Activated naive CD4-positive, alpha-beta T cell (primary cell): ENCODE results near the gene AP2B1.
"Not testable (repeated sequence)": the region's sequence is repeated elsewhere in the genome, so short reads cannot be mapped to it uniquely, and the experiment has no call there.

Source experiments
- DNase-seq, 4 experiments: peaks; one replicate each; lab custom pipeline; 2025; lab: John Stamatoyannopoulos, UW

Gene AP2B1

DNA sequence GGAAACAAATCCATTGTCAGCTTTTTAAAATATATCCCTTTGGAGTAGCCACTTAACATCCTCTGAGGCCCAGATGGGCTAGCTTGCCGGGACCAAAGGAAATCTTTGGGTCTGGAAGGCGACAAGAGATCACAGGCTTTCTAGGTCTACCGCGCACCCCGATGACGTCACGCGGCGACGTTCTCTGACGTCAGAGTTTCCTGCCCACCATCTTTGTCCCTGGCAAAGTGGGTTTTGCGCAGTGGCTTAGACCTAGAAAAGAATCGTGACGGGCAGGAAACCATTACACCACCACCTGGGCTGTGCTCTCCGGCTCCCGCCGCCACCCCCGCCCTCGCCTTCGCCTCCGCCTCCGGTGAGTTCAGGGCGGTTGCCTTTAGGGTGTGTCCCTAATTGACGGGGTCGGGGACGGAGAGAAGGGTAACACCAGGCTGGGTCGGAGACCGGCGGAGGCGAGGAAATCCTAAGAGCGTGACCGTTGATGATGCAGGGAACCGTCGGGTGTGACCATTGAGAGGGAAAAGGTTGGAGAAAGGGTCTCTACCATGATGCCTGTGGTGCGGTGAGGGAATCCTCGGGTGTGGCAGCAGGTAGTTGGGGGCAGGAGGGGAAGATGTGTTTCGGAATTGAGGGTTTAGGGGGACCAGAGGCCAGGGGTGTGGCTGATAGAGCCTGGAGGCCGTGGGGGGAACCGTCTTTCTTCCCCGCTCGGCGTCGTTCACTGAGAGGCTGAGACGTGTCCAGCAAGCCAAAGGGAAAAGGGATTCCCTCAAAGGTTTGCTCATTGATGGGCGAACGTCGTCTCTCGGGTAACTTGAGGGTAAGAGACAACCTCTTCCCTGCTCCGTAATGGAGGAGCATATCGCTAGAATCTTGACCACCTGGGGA, at the start of gene AP2B1:
AP2B1 (plus strand) TSS at position 249 of the 888 bp plus-strand sequence. CDS start 6,709 bp downstream, outside the sequence.
- peak; percentile 93 to 97 (median 96) for DNase-seq

DNA sequence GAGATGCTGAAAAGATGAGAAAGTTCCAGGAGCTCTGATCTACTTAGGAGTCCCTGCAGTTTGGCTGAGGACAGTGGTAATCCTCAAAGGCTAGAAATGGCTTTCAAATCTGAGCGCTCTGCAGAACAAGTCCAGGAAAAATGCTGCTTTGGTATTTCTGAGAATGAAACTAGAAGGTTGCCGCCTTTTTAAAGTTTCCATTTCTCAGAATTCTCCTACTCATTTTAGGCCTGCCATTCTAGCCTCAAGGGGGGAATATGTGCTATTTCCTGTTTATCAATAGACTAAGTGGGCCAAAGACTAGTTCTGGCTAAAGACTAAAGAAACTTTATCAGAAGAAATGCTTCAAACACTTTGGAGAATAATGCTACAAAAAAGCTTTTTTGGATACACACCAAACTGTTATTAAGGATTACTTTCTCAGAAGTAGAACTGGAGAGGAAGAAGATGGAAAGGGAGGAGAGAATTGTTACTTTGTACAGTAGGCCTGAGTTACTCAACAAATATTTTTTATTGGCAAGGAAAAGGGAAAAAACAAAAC, 49.5 kb upstream of the AP2B1 start, which contains the start of gene SLFN12L:
SLFN12L (minus strand) TSS at position 78 of the 541 bp plus-strand sequence. CDS start 15,314 bp downstream, outside the sequence.
- DNase-seq, result no peak

DNA sequence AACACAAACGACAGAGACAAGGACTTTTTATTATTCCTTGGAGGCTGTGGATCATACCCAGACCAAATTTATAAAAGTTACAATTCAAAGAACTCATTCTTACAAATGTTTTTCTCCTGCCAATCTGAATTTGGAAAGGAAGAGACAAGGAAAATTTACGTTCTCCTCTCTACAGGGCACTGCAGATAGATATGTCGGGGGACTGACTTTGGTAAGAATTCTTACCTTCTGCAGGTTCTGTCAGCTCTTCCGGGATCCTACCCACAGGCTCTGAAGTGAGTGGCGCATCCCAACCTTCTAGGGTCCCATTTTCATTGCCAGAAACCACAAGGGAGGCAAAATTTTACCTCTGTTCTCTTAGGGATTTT, 47.5 kb upstream of the AP2B1 start:
- DNase-seq, result no peak

DNA sequence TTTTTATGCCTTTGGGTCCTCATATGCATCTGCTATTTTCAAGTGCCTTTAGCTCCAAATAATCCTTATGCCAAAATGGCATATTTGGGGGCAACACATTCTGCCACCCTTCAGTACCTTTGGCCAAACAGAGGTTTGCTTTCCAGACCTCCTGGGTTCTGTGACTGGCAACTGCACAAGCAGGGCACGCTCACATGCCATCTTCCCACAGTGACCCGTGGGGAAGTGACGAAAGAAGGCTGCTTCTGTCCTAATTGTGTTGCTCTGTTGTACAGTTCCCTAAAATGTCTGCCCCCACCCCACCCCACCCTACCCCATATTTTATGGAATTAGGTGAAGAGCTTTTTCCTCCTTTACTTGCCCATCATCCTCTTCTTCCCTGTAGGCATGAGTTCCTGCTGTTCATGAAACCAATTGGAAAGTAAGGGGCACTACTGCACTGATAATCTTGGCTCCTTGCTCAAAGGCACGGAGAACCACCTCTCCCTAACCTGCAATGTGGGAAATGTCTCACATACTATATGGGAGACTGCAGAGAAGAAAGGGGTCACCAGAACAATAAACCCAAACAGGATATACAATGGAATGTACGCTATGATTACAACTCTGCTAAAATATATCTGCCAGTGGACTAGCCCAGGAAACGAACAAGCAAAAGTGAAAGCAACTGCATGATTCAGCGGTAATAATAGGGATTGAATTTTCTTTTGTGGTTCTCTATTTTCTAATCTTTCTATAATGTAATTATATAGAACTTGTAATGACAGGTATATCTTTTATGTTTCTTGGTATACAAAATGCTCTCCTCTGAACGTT, 46.3 kb upstream of the AP2B1 start:
- no peak for DNase-seq

DNA sequence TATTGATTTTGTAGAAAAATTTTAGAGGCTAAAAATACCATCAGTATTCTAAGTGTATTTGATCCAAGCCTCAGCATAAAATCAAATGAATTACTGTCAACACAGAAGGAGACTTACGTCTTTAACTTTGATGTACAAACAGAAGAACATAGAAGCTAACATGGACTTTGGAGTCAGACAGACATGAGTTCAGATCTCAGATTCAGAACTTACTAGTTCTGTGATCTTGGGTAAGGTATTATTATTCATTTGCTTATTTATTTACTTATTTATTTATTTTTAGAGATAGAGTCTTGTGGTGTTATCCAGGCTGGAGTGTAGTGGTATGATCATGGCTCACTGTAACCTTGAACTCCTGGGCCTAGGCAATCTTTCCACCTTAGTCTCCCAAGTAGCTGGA, 45.7 kb upstream of the AP2B1 start:
- DNase-seq, result no peak

DNA sequence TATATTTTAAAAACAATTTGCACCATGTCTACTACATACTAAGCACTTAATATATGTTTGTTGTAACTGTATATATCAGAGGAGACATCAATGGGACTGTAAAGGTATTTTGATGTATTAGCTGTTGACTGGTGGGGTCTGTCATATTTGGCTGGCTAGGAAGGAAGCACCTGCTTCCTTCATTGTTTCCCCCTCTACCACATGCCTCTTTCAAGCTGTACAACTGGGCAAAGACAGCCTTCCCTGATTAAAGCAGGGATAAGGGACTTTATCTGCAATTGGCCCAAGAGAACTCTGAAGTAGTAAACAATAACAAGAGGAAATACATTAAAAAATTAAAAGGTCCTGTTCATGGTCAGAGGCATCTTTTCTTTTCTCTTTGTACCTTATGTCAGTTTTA, 44.1 kb upstream of the AP2B1 start:
- no peak for DNase-seq

GRCh38 chr17:35543856-35544255, 43.3 kb upstream of the AP2B1 start:
- DNase-seq, result no peak

GRCh38 chr17:35545150-35545549, 42.0 kb upstream of the AP2B1 start:
- no peak for DNase-seq

- no peak for DNase-seq
Measured at GRCh38 chr17:35546487-35546886, 40.6 kb upstream of the AP2B1 start.

DNA sequence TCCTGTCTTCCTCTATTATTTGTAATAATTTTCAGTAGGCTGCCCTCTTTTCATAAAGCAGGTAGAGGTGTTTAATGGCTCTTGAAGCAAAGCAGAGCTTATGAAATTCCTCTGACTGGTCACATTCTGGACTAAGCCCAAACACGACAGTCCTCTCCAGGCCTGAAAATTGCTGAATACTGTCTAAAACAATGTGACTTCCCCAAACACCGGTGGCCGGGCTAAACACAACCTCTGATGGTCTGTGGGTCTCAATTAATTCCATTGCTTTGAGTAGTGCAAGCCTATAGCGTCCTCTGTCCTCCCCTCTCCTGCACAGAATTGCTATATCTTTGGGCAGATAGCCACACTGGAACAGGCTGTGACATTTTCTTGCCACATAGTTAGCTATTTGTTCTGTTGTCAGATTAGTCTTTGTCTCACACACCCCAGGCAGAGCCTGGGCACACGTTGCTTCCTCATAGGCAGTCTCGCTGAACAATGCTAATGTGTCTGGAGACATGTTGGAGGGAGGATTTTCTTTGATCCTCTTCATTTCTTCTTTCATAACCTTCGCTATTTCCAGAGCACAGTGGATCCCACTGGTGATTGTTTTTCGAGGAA, 38.8 kb upstream of the AP2B1 start:
- DNase-seq, result no peak

GRCh38 chr17:35548978-35549377, 38.1 kb upstream of the AP2B1 start:
- no peak for DNase-seq

- DNase-seq, result no peak
Measured at GRCh38 chr17:35553310-35553709, 33.8 kb upstream of the AP2B1 start.

DNA sequence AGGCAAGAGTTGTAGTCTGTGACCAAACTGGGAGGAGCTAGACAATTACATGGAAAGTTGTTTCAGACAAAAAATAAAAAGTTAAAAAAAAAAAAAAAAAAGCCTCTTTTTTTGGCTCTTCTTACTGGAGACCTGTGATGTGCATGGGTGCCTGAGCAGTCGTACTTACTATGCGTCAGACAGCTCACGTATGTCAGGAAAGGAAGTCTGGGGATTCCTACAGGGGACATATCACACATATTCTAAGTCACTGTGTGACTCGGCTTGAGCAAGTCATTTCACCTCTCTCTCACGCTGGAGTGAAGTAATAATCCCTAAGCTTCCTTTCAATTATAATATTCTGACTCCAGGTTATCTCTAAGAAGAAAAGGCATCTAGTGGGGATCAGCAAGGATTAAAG, 32.5 kb upstream of the AP2B1 start:
- DNase-seq, result no peak

DNA sequence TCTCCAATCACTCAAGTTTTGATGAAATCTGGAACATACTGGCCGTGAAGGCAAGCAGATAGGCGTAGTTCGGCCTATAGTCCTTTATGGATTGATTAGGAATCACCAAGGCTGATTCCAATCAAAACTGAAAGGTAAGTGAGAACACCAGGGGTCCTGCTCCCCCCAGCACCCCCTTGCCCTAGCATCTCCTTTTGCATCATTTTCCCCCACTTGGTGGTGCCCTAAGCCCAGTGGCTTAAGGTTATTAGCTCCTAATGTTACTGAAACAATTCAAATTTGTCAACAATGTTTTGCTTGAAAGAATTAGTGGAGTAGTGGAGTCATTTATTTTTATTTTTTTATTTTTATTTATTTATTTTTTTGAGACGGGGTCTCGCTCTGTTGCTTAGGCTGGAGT, 31.4 kb upstream of the AP2B1 start:
- no peak for DNase-seq

- DNase-seq, result no peak
Measured at GRCh38 chr17:35557353-35557752, 29.8 kb upstream of the AP2B1 start.

- DNase-seq, result no peak
Measured at GRCh38 chr17:35559495-35560210, 27.5 kb upstream of the AP2B1 start.

- DNase-seq, result no peak
Measured at GRCh38 chr17:35560703-35561102, 26.4 kb upstream of the AP2B1 start, which contains the start of gene SLFN14. TSS of gene SLFN14 (minus strand) at chr17:35560819. CDS start at chr17:35558062, 2,757 bp downstream.

DNA sequence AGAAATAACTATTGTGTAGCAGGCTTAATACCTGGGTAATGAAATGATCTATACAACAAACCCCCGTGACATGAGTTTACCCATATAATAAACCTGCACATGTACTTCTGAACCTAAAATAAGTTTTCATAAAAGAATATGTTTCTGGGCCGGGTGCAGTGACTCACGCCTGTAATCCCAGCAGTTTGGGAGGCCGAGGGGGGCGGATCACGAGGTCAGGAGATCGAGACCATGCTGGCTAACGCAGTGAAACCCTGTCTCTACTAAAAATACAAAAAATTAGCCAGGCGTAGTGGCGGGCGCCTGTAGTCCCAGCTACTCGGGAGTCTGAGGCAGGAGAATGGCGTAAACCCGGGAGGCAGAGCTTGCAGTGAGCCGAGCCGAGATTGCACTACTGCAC, 23.9 kb upstream of the AP2B1 start:
- not testable (repeated sequence) for DNase-seq

DNA sequence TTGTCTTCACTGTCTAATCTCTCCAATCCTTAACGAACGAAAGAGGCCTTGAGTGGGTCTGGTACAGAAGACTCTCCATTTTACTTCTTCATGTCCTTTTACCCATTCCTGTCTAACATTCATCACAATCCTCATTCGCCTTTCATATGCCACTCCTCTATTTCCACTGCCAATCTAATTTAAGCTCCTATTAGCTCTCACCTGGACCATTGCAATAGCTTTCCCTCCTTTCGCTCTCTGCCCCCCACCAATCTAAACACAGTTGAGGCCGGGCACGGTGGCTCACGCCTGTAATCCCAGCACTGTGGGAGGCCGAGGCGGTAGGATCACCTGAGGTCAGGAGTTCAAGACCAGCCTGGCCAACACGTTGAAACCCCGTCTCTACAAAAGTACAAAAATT, 20.2 kb upstream of the AP2B1 start:
- no peak for DNase-seq

DNA sequence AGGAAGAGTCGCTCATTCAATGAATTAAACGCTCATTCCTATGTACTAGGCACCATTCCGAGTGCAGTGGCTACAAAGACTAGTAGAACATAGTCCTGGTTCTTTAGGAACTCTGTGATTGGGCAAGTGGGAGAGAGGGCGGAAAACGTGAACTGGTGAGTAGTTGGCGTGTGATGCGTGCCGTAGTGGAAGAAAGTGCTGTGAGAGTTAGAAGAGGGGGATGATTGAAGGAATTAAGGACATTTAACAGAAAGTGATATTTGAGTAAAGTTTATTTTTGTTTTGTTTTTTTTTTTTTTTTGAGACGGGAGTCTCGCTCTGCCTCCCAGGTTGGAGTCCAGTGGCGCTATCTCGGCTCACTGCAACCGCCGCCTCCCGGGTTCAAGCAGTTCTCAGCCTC, 18.6 kb upstream of the AP2B1 start:
- DNase-seq, result peak in 1 of 4 experiments; percentile 6

- DNase-seq, result no peak
Measured at GRCh38 chr17:35569405-35569804, 17.7 kb upstream of the AP2B1 start.
